DND-41 (cell line): ENCODE results near the gene ELL.

ENCODE experiments used
- CTCF ChIP-seq: IDR thresholded peaks from 2 replicates; pipeline ENCODE4 v1.5.1; 2012; ENCODE audit warnings: borderline replicate concordance, low read length, moderate library complexity, mild to moderate bottlenecking; ENCODE audit not compliant: poor library complexity, severe bottlenecking; ENCODE audit errors: extremely low read depth
- EZH2 ChIP-seq: IDR thresholded peaks from 3 replicates; pipeline ENCODE4 v1.6.1; 2012; ENCODE audit warnings: borderline replicate concordance, low read depth, mild to moderate bottlenecking, moderate library complexity, low read length, inconsistent platforms; ENCODE audit not compliant: severe bottlenecking

DNA sequence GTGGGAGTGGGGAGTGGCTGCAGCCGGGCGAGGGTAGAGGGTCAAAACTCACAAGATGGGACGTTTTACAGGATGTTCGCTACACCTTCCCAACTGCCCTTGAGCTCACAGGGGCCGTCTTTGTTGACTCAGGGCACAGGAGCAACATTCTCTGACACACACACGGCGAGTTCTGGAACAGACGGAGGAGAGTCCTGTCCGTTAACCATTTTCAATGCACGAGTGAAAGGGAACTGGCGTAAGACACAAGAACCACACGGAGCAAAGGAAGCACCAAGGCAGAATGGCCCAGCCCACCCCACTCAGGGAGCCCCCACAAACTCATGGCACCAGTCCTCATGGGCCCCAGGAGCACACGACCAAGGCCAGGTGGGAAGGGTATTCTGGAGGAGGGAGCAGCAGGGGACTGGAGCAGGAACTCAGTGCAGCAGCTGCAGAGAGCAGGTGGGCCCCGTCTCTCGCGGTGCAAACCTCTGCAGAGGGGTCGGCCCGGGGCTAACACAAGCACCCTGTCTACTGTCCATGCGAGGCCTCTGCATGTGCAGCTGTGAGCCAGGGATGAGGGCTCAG lies 46.0 kb downstream of the ELL start:
- TF ChIP-seq CTCF, result no peak
- no peak for TF ChIP-seq EZH2
